ENCODE results near the gene TMEM154. TPM values are rescaled to one million over a fixed set of nuclear protein-coding genes. Genes with fewer than 3 reads are reported as not detected.

TMEM154 gene
- polyA plus RNA-seq = 1 to 10 TPM; 3.4 to 9.9 (median 5.0) TPM

GRCh38 chr4:152679414-152680281 is at the start of gene TMEM154:
TSS of gene TMEM154 (minus strand) at chr4:152679997. CDS start at chr4:152679933, 64 bp downstream.
- peak; percentile 34 to 62 (median 43) for DNase-seq
- no peaks in the 10 kb centered on the region for H3K36me3 Mint-ChIP-seq
- H3K27ac Mint-ChIP-seq = peak within 1 kb of the TSS; percentile 32 to 88 (median 56)
- peaks cover 1 to 10% (median 4%) of the 10 kb centered on the region in 3 donors for H3K27me3 Mint-ChIP-seq (ENCODE audit: low read depth in 3 of 3)
- peaks cover 10 to 17% of the 10 kb centered on the region in 2 donors for H3K4me1 Mint-ChIP-seq
- H3K9me3 Mint-ChIP-seq = peaks cover 0 to 3% (median 0%) of the 10 kb centered on the region in 6 donors
- H3K4me3 Mint-ChIP-seq = peak within 1 kb of the TSS; percentile 83 to 94 (median 84)

- Mint-ChIP-seq H3K36me3 (no peaks in the 10 kb centered on the region), H3K27ac (no peak overlapping the region), H3K4me1 (no peaks in the 10 kb centered on the region), H3K27me3 (ENCODE audit: low read depth in 3 of 3) (peaks cover 0 to 7% (median 2%) of the 10 kb centered on the region in 3 donors), H3K4me3 (no peak overlapping the region), H3K9me3 (no peaks in the 10 kb centered on the region)
- no peak for DNase-seq
Observed at GRCh38 chr4:152729466-152729865, 49.7 kb upstream of the TMEM154 start.

GRCh38 chr4:152728343-152728742 is 48.5 kb upstream of the TMEM154 start:
- Mint-ChIP-seq H3K4me1 (no peaks in the 10 kb centered on the region), H3K27ac (no peak overlapping the region), H3K9me3 (no peaks in the 10 kb centered on the region), H3K4me3 (no peak overlapping the region), H3K36me3 (no peaks in the 10 kb centered on the region), H3K27me3 (ENCODE audit: low read depth in 3 of 3) (peaks cover 0 to 5% (median 2%) of the 10 kb centered on the region in 3 donors)
- no peak for DNase-seq

- Mint-ChIP-seq H3K9me3 (no peaks in the 10 kb centered on the region), H3K27ac (no peak overlapping the region), H3K4me3 (no peak overlapping the region), H3K36me3 (peaks cover 0 to 3% (median 0%) of the 10 kb centered on the region in 3 donors), H3K27me3 (ENCODE audit: low read depth in 3 of 3) (peaks cover 0 to 5% (median 2%) of the 10 kb centered on the region in 3 donors), H3K4me1 (no peaks in the 10 kb centered on the region)
- no peak for DNase-seq
Observed at GRCh38 chr4:152727784-152728183, 48.0 kb upstream of the TMEM154 start.

GRCh38 chr4:152724494-152724893 is 44.7 kb upstream of the TMEM154 start:
- Mint-ChIP-seq H3K4me1 (no peaks in the 10 kb centered on the region), H3K36me3 (peaks cover 0 to 3% (median 0%) of the 10 kb centered on the region in 3 donors), H3K4me3 (no peak overlapping the region), H3K27ac (no peak overlapping the region), H3K27me3 (ENCODE audit: low read depth in 3 of 3) (peaks cover 0 to 5% (median 2%) of the 10 kb centered on the region in 3 donors), H3K9me3 (no peaks in the 10 kb centered on the region)
- DNase-seq = no peak

- no peak overlapping the region for H3K27ac Mint-ChIP-seq
- H3K36me3 Mint-ChIP-seq = peaks cover 0 to 3% (median 0%) of the 10 kb centered on the region in 3 donors
- H3K4me3 Mint-ChIP-seq = no peak overlapping the region
- H3K4me1 Mint-ChIP-seq = no peaks in the 10 kb centered on the region
- H3K9me3 Mint-ChIP-seq = no peaks in the 10 kb centered on the region
- H3K27me3 Mint-ChIP-seq (ENCODE audit: low read depth in 3 of 3) = peaks cover 0 to 5% (median 2%) of the 10 kb centered on the region in 3 donors
- no peak for DNase-seq
Observed at GRCh38 chr4:152723236-152723635, 43.4 kb upstream of the TMEM154 start.

- H3K9me3 Mint-ChIP-seq = peaks cover 0 to 6% (median 2%) of the 10 kb centered on the region in 6 donors
- H3K27me3 Mint-ChIP-seq (ENCODE audit: low read depth in 3 of 3) = peaks cover 0 to 2% (median 0%) of the 10 kb centered on the region in 3 donors
- DNase-seq = no peak
- no peak overlapping the region for H3K4me3 Mint-ChIP-seq
- peaks cover 0 to 4% (median 3%) of the 10 kb centered on the region in 3 donors for H3K36me3 Mint-ChIP-seq
- no peaks in the 10 kb centered on the region for H3K4me1 Mint-ChIP-seq
- no peak overlapping the region for H3K27ac Mint-ChIP-seq
Observed at GRCh38 chr4:152719801-152720556, 40.2 kb upstream of the TMEM154 start.

GRCh38 chr4:152719291-152719690 is 39.5 kb upstream of the TMEM154 start:
- H3K36me3 Mint-ChIP-seq = peaks cover 0 to 4% (median 3%) of the 10 kb centered on the region in 3 donors
- H3K27me3 Mint-ChIP-seq (ENCODE audit: low read depth in 3 of 3) = peaks cover 0 to 4% (median 0%) of the 10 kb centered on the region in 3 donors
- no peak overlapping the region for H3K4me3 Mint-ChIP-seq
- no peak overlapping the region for H3K27ac Mint-ChIP-seq
- DNase-seq = no peak
- H3K4me1 Mint-ChIP-seq = no peaks in the 10 kb centered on the region
- H3K9me3 Mint-ChIP-seq = peaks cover 0 to 9% (median 2%) of the 10 kb centered on the region in 6 donors

GRCh38 chr4:152715076-152715475 is 35.3 kb upstream of the TMEM154 start:
- Mint-ChIP-seq H3K27ac (no peak overlapping the region), H3K36me3 (peaks cover 0 to 4% (median 0%) of the 10 kb centered on the region in 3 donors), H3K9me3 (peaks cover 0 to 9% (median 3%) of the 10 kb centered on the region in 6 donors), H3K27me3 (ENCODE audit: low read depth in 3 of 3) (peaks cover 2 to 8% (median 5%) of the 10 kb centered on the region in 3 donors), H3K4me3 (no peak overlapping the region), H3K4me1 (no peaks in the 10 kb centered on the region)
- DNase-seq = no peak

- peaks cover 2 to 8% (median 5%) of the 10 kb centered on the region in 3 donors for H3K27me3 Mint-ChIP-seq (ENCODE audit: low read depth in 3 of 3)
- H3K36me3 Mint-ChIP-seq = peaks cover 0 to 4% (median 0%) of the 10 kb centered on the region in 3 donors
- H3K27ac Mint-ChIP-seq = no peak overlapping the region
- DNase-seq = no peak
- peaks cover 0 to 9% (median 3%) of the 10 kb centered on the region in 6 donors for H3K9me3 Mint-ChIP-seq
- no peaks in the 10 kb centered on the region for H3K4me1 Mint-ChIP-seq
- H3K4me3 Mint-ChIP-seq = no peak overlapping the region
Observed at GRCh38 chr4:152713951-152714705, 34.3 kb upstream of the TMEM154 start.

- DNase-seq = no peak
- Mint-ChIP-seq H3K4me3 (no peak overlapping the region), H3K36me3 (peaks cover 0 to 12% (median 0%) of the 10 kb centered on the region in 3 donors), H3K4me1 (no peaks in the 10 kb centered on the region), H3K27me3 (ENCODE audit: low read depth in 3 of 3) (peaks cover 2 to 8% (median 8%) of the 10 kb centered on the region in 3 donors), H3K27ac (no peak overlapping the region), H3K9me3 (peaks cover 0 to 7% (median 3%) of the 10 kb centered on the region in 6 donors)
Observed at GRCh38 chr4:152709675-152710438, 30.1 kb upstream of the TMEM154 start.

- Mint-ChIP-seq H3K36me3 (peaks cover 0 to 14% (median 0%) of the 10 kb centered on the region in 3 donors), H3K27ac (no peak overlapping the region), H3K27me3 (ENCODE audit: low read depth in 3 of 3) (peaks cover 2 to 8% (median 3%) of the 10 kb centered on the region in 3 donors), H3K4me1 (no peaks in the 10 kb centered on the region), H3K4me3 (no peak overlapping the region), H3K9me3 (peaks cover 0 to 8% (median 5%) of the 10 kb centered on the region in 6 donors)
- no peak for DNase-seq
Observed at GRCh38 chr4:152708796-152709195, 29.0 kb upstream of the TMEM154 start.
